Measurements from ENCODE around the gene PPP2R3B. TPM values are rescaled to one million over a fixed set of nuclear protein-coding genes. Genes with fewer than 3 reads are reported as not detected.

PPP2R3B gene
- total RNA-seq, 4 donors from 2014 or later, result 4.1 to 16.1 (median 9.4) TPM

DNA sequence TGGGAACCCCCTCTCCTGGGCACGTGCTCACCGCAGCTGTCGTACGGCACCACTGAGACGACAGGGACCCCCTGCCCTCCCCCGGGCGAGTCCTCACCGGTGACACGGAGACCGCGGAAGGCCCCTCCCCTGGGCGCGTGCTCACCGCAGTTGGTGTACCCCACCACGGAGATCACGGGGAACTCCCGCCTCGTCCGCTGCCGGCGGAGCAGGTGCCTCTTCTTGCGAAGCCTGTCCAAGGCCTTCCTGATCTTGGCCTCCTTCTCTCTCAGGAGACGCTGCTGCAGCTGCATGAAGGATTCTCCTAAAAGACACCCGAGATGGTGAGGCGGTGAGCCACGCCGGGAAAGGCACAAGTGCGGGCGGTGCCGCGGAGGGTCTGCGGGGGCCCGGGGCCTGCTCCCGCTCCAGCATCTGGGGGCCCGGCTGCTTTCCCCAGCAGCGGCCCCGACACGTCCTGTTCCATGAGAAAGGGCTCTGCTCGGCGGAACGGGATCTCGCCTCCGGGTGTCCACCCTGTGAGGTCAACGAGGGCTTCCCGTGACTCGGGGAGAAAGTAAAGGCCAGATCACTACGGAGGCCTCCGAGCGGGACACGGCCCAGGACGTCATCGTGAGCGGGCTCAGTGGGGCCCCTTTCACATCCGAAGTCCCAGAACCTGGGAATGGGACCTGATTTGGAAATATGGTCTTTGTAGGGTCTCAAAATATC is 73.9 kb downstream of the PPP2R3B start:
- Histone ChIP-seq H3K9me3 (no peaks in the 10 kb centered on the region), H3K36me3 (no peaks in the 10 kb centered on the region), H3K27me3 (no peaks in the 10 kb centered on the region), H3K4me1 (no peaks in the 10 kb centered on the region), H3K4me3 (no peak overlapping the region), H3K27ac (no peak overlapping the region)
- TF ChIP-seq, protein P1, sequence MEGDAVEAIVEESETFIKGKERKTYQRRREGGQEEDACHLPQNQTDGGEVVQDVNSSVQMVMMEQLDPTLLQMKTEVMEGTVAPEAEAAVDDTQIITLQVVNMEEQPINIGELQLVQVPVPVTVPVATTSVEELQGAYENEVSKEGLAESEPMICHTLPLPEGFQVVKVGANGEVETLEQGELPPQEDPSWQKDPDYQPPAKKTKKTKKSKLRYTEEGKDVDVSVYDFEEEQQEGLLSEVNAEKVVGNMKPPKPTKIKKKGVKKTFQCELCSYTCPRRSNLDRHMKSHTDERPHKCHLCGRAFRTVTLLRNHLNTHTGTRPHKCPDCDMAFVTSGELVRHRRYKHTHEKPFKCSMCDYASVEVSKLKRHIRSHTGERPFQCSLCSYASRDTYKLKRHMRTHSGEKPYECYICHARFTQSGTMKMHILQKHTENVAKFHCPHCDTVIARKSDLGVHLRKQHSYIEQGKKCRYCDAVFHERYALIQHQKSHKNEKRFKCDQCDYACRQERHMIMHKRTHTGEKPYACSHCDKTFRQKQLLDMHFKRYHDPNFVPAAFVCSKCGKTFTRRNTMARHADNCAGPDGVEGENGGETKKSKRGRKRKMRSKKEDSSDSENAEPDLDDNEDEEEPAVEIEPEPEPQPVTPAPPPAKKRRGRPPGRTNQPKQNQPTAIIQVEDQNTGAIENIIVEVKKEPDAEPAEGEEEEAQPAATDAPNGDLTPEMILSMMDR (IDR thresholded peaks at IDR 0.05), result no peak
- no peak for TF ChIP-seq POLR2A (IDR thresholded peaks at IDR 0.05)
- intact Hi-C loops (cut with DNase I; ENCODE audit: low total_unique reads), result no loop called here
- no peak for DNase-seq

DNA sequence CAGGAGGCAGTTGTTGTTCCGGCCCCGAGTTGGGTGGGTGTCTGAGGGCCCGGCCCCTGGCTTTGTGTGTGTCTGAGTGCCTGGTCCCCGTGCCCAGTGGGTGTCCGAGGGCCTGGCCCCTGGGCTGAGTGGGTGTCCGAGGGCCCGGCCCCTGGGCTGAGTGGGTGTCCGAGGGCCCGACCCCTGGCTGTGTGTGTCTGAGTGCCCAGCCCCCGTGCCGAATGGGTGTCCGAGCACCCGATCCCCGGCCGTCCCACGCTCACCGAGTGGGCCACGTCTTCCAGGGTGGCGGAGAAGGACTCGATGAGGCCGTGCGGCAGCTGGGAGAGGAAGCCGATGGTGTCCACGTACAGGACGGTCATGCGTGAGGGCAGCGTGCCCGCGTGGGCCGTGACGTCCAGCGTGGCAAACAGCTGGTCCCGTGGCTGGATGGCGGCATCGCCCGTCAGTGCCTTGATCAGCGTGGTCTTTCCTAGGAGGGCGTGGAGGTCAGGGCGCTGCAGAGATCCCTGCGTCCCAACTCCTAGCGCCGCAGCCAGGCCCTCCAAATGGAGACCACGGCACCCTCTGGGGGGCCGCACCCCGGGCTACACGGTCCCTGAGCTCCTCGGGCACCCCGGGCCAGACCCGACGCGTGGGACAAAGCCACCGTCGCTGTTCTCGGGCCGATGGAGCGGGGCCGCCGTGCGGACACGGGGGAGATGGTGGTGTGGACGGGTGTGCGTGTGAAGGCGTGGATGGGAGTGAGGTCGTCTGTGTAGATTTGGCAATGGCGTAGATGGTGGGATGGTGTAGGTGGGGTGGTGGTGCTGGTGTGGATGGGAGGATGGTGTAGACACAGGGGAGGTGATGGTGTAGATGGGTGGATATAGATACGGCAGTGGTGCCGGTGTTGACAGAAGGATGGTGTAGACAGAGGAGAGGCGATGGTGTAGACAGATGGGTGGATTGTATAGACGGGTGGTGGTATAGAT is 75.3 kb downstream of the PPP2R3B start:
- no peak overlapping the region for H3K4me3 ChIP-seq
- H3K9me3 ChIP-seq, result no peaks in the 10 kb centered on the region
- H3K36me3 ChIP-seq, result no peaks in the 10 kb centered on the region
- TF ChIP-seq POLR2A (IDR thresholded peaks at IDR 0.05), result no peak
- TF ChIP-seq, protein P1 (IDR thresholded peaks at IDR 0.05), result no peak
- DNase-seq, result no peak
- no peaks in the 10 kb centered on the region for H3K4me1 ChIP-seq
- H3K27ac ChIP-seq, result no peak overlapping the region
- no peaks in the 10 kb centered on the region for H3K27me3 ChIP-seq
- intact Hi-C loops (cut with DNase I; ENCODE audit: low total_unique reads), result no loop called here

DNA sequence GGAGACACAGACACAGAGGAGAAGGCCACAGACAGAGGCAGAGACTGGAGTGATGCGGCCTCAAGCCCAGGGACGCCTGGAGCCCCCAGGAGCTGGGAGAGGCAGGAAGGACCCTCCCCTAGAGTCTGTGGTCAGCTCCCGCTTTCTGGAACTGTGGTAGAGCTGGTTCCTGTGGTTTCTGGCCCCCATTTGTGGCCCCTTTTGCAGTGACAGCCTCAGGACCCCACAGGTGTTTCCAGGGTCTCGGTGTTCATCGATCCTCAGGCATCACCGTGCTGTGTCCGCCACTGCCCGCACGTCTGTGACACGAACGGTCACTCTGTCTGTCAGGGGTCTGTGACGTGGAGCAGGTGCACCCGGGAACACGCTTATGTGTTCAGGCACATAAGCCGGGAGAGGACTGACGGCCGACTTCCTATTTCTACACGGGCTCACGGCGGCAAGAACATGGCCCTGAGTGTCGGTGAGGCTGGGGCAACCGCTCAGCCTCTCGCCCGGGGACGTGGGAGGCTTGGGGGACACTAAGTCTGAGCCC is 76.0 kb downstream of the PPP2R3B start:
- no peaks in the 10 kb centered on the region for H3K27me3 ChIP-seq
- no peak overlapping the region for H3K27ac ChIP-seq
- TF ChIP-seq, protein P1 (IDR thresholded peaks at IDR 0.05), result no peak
- TF ChIP-seq POLR2A (IDR thresholded peaks at IDR 0.05), result no peak
- DNase-seq, result no peak
- no peaks in the 10 kb centered on the region for H3K36me3 ChIP-seq
- intact Hi-C loops (cut with DNase I; ENCODE audit: low total_unique reads), result no loop called here
- H3K4me1 ChIP-seq, result no peaks in the 10 kb centered on the region
- no peaks in the 10 kb centered on the region for H3K9me3 ChIP-seq
- H3K4me3 ChIP-seq, result no peak overlapping the region

DNA sequence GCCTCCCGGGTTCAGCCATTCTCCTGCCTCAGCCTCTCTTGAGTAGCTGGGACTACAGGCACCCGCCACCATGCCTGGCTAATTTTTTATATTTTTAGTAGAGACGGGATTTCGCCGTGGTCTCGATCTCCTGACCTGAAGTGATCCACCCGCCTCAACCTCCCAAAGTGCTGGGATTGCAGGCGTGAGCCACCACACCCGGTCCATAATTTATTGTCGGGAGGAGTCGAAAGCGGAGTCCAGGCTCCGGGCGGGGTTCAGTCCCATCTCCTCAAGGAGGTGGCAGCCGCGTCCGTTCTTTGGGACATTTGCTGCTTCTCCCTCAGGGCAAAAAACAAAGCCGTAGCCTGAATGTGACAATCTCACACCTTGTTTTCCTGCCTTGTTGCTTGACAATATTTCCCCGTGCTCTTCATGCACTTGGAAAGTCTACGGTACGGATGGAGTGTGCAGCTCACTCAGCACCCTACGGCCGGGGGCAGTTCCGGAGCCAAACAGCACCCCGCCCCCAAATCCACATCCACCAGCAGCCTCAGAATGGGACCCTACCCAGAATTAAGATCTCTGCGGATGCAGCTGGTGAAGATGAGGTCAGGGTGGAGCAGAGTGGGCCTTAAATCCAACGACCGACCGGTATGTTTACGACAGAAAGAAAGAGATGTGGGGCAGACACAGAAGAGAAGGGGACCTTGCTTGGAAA is 77.7 kb downstream of the PPP2R3B start:
- DNase-seq, result no peak
- no peak overlapping the region for H3K27ac ChIP-seq

More for the DNA sequence above, 77.7 kb downstream of the PPP2R3B start:
- intact Hi-C loops (cut with DNase I; ENCODE audit: low total_unique reads), result no loop called here
- Histone ChIP-seq H3K36me3 (no peaks in the 10 kb centered on the region), H3K4me3 (no peak overlapping the region), H3K9me3 (no peaks in the 10 kb centered on the region), H3K4me1 (no peaks in the 10 kb centered on the region), H3K27me3 (no peaks in the 10 kb centered on the region)
- TF ChIP-seq, protein P1 (IDR thresholded peaks at IDR 0.05), result no peak
- TF ChIP-seq POLR2A (IDR thresholded peaks at IDR 0.05), result no peak
